ENCODE data around the gene C1QTNF9.
"Not testable (repeated sequence)": the region's sequence is repeated elsewhere in the genome, so short reads cannot be mapped to it uniquely, and the experiment has no call there.

C1QTNF9 gene

GRCh38 chr13:24309300-24309699, at the start of gene C1QTNF9:
Gene C1QTNF9, plus strand, starts transcription at chr13:24309580. Its CDS starts 6,424 bp downstream, at chr13:24316004.
- DNase-seq (ENCODE audit: low read depth in 2 of 3, low spot score in 2 of 3): not testable (repeated sequence)

- no peak for DNase-seq (ENCODE audit: low read depth in 2 of 3, low spot score in 2 of 3)
These were observed 47.8 kb upstream of the C1QTNF9 start for GRCh38 chr13:24261566-24261965.

- DNase-seq (ENCODE audit: low read depth in 2 of 3, low spot score in 2 of 3): no peak
These were observed 45.7 kb upstream of the C1QTNF9 start for GRCh38 chr13:24263632-24264031.

- peak in 2 of 3 experiments; percentile 57 to 58 for DNase-seq (ENCODE audit: low read depth in 2 of 3, low spot score in 2 of 3)
These were observed 44.4 kb upstream of the C1QTNF9 start for GRCh38 chr13:24264976-24265375.

GRCh38 chr13:24265453-24265852, 43.9 kb upstream of the C1QTNF9 start:
- no peak for DNase-seq (ENCODE audit: low read depth in 2 of 3, low spot score in 2 of 3)

- DNase-seq (ENCODE audit: low read depth in 2 of 3, low spot score in 2 of 3): no peak
These were observed 42.1 kb upstream of the C1QTNF9 start for GRCh38 chr13:24267274-24267673.

- no peak for DNase-seq (ENCODE audit: low read depth in 2 of 3, low spot score in 2 of 3)
These were observed 41.6 kb upstream of the C1QTNF9 start for GRCh38 chr13:24267801-24268200.

- DNase-seq (ENCODE audit: low read depth in 2 of 3, low spot score in 2 of 3): no peak
These were observed 39.6 kb upstream of the C1QTNF9 start for GRCh38 chr13:24269821-24270220.

GRCh38 chr13:24270639-24271141, 38.7 kb upstream of the C1QTNF9 start:
- peak in 1 of 3 experiments; percentile 27 for DNase-seq (ENCODE audit: low read depth in 2 of 3, low spot score in 2 of 3)

GRCh38 chr13:24271231-24271600, 38.2 kb upstream of the C1QTNF9 start:
- DNase-seq (ENCODE audit: low read depth in 2 of 3, low spot score in 2 of 3): no peak

- no peak for DNase-seq (ENCODE audit: low read depth in 2 of 3, low spot score in 2 of 3)
These were observed 37.6 kb upstream of the C1QTNF9 start for GRCh38 chr13:24271601-24272451.

- no peak for DNase-seq (ENCODE audit: low read depth in 2 of 3, low spot score in 2 of 3)
These were observed 36.8 kb upstream of the C1QTNF9 start for GRCh38 chr13:24272452-24273161.

GRCh38 chr13:24273926-24274325, 35.5 kb upstream of the C1QTNF9 start:
- no peak for DNase-seq (ENCODE audit: low read depth in 2 of 3, low spot score in 2 of 3)

GRCh38 chr13:24274452-24275021, 34.8 kb upstream of the C1QTNF9 start:
- peak in 2 of 3 experiments; percentile 48 to 49 for DNase-seq (ENCODE audit: low read depth in 2 of 3, low spot score in 2 of 3)

GRCh38 chr13:24275041-24275440, 34.3 kb upstream of the C1QTNF9 start:
- DNase-seq (ENCODE audit: low read depth in 2 of 3, low spot score in 2 of 3): no peak

GRCh38 chr13:24276306-24276705, 33.1 kb upstream of the C1QTNF9 start:
- DNase-seq (ENCODE audit: low read depth in 2 of 3, low spot score in 2 of 3): no peak

- no peak for DNase-seq (ENCODE audit: low read depth in 2 of 3, low spot score in 2 of 3)
These were observed 32.5 kb upstream of the C1QTNF9 start for GRCh38 chr13:24276861-24277260.

GRCh38 chr13:24277761-24278160, 31.6 kb upstream of the C1QTNF9 start:
- DNase-seq (ENCODE audit: low read depth in 2 of 3, low spot score in 2 of 3): no peak

- DNase-seq (ENCODE audit: low read depth in 2 of 3, low spot score in 2 of 3): no peak
These were observed 29.9 kb upstream of the C1QTNF9 start for GRCh38 chr13:24279327-24280110.

- DNase-seq (ENCODE audit: low read depth in 2 of 3, low spot score in 2 of 3): no peak
These were observed 28.7 kb upstream of the C1QTNF9 start for GRCh38 chr13:24280720-24281119.

Data from activated CD8-positive, alpha-beta memory T cell treated with anti-CD3 and anti-CD28 coated beads for 48 hours (primary cell).